GM12878 (cell line): ENCODE results near the gene APOC4.

Experiments
- FOS ChIP-seq: IDR thresholded peaks from 3 replicates; pipeline ENCODE4 v1.6.1; 2011; ENCODE audit warnings: borderline replicate concordance; ENCODE audit not compliant: insufficient read length; ENCODE audit errors: extremely low read depth
- KDM1A ChIP-seq: fragments of 200-600 bp; sonication (generic); IDR thresholded peaks from 2 replicates; pipeline ENCODE4 v1.6.1; 2016; ENCODE audit warnings: borderline replicate concordance
- RFX5 ChIP-seq: IDR thresholded peaks from 2 replicates; pipeline ENCODE4 v1.6.1; 2011; ENCODE audit warnings: low read depth, low read length, improper control_type of control experiment
- SIX5 ChIP-seq: IDR thresholded peaks from 2 replicates; pipeline ENCODE4 v1.6.1; 2011; ENCODE audit warnings: mild to moderate bottlenecking, low read depth, low read length, moderate library complexity; ENCODE audit not compliant: severe bottlenecking
- ZNF274 ChIP-seq: IDR thresholded peaks from one replicate; pipeline ENCODE4 v1.8.0; 2011; ENCODE audit not compliant: insufficient read length, insufficient read depth
- TF ChIP-seq, protein P1 (sequence below), 3 experiments: IDR thresholded peaks in 2 of 3; conservative IDR thresholded peaks in 1 of 3; 2 replicates each; pipeline ENCODE4 v1.5.1; 2011; ENCODE audit warnings: low read depth in 3 of 3, low read length in 3 of 3, mild to moderate bottlenecking in 3 of 3, control low read depth in 2 of 3, moderate library complexity in 2 of 3, inconsistent platforms in 1 of 3, mixed read lengths in 1 of 3; ENCODE audit not compliant: control insufficient read depth in 2 of 3, insufficient read depth in 1 of 3; ENCODE audit errors: extremely low read depth in 1 of 3
- TF ChIP-seq, protein P2 (sequence below): fragments of 450-650 bp; IDR thresholded peaks from 2 replicates; pipeline ENCODE4 v1.6.1; 2017; ENCODE audit warnings: borderline replicate concordance
- TF ChIP-seq, protein P3 (sequence below): fragments of 450-650 bp; IDR thresholded peaks from 2 replicates; pipeline ENCODE4 v1.6.1; 2017; ENCODE audit warnings: low read depth, mild to moderate bottlenecking, moderate library complexity
- TF ChIP-seq, protein P4 (sequence below): fragments of 450-650 bp; formaldehyde crosslinking; IDR thresholded peaks from 2 replicates; pipeline ENCODE4 v1.5.0; 2022; ENCODE audit warnings: mild to moderate bottlenecking, missing genetic modification characterization

DNA sequence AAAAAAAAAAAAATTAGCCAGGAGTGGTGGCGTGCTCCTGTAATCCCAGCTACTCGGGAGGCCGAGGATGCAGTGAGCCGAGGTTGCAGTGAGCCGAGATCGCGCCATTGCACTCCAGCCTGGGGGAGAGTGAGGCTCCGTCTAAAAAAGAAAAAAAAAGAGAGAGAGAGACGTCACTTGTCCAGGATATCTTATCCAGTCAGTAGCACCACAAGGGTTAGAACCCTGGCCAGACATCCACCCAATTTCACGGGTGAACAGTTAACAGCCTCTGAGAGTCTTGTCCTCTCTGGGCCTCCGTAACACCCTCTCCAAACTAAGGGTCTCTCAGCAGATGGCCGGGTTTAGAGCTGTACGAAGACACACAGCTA, 12.2 kb downstream of the APOC4 start:
- TF ChIP-seq, protein P1, sequence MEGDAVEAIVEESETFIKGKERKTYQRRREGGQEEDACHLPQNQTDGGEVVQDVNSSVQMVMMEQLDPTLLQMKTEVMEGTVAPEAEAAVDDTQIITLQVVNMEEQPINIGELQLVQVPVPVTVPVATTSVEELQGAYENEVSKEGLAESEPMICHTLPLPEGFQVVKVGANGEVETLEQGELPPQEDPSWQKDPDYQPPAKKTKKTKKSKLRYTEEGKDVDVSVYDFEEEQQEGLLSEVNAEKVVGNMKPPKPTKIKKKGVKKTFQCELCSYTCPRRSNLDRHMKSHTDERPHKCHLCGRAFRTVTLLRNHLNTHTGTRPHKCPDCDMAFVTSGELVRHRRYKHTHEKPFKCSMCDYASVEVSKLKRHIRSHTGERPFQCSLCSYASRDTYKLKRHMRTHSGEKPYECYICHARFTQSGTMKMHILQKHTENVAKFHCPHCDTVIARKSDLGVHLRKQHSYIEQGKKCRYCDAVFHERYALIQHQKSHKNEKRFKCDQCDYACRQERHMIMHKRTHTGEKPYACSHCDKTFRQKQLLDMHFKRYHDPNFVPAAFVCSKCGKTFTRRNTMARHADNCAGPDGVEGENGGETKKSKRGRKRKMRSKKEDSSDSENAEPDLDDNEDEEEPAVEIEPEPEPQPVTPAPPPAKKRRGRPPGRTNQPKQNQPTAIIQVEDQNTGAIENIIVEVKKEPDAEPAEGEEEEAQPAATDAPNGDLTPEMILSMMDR (IDR thresholded peaks at IDR 0.05 in 2 of 3, conservative IDR thresholded peaks at IDR 0.05 in 1 of 3; ENCODE audit: control insufficient read depth in 2 of 3, extremely low read depth in 1 of 3, insufficient read depth in 1 of 3, low read depth in 3 of 3, low read length in 3 of 3) = no peak
- TF ChIP-seq RFX5 = no peak
- no peak for TF ChIP-seq FOS
- no peak for TF ChIP-seq ZNF274
- TF ChIP-seq, protein P2, sequence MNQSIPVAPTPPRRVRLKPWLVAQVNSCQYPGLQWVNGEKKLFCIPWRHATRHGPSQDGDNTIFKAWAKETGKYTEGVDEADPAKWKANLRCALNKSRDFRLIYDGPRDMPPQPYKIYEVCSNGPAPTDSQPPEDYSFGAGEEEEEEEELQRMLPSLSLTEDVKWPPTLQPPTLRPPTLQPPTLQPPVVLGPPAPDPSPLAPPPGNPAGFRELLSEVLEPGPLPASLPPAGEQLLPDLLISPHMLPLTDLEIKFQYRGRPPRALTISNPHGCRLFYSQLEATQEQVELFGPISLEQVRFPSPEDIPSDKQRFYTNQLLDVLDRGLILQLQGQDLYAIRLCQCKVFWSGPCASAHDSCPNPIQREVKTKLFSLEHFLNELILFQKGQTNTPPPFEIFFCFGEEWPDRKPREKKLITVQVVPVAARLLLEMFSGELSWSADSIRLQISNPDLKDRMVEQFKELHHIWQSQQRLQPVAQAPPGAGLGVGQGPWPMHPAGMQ = no peak
- TF ChIP-seq, protein P3, sequence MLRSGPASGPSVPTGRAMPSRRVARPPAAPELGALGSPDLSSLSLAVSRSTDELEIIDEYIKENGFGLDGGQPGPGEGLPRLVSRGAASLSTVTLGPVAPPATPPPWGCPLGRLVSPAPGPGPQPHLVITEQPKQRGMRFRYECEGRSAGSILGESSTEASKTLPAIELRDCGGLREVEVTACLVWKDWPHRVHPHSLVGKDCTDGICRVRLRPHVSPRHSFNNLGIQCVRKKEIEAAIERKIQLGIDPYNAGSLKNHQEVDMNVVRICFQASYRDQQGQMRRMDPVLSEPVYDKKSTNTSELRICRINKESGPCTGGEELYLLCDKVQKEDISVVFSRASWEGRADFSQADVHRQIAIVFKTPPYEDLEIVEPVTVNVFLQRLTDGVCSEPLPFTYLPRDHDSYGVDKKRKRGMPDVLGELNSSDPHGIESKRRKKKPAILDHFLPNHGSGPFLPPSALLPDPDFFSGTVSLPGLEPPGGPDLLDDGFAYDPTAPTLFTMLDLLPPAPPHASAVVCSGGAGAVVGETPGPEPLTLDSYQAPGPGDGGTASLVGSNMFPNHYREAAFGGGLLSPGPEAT = no peak
- TF ChIP-seq, protein P4, sequence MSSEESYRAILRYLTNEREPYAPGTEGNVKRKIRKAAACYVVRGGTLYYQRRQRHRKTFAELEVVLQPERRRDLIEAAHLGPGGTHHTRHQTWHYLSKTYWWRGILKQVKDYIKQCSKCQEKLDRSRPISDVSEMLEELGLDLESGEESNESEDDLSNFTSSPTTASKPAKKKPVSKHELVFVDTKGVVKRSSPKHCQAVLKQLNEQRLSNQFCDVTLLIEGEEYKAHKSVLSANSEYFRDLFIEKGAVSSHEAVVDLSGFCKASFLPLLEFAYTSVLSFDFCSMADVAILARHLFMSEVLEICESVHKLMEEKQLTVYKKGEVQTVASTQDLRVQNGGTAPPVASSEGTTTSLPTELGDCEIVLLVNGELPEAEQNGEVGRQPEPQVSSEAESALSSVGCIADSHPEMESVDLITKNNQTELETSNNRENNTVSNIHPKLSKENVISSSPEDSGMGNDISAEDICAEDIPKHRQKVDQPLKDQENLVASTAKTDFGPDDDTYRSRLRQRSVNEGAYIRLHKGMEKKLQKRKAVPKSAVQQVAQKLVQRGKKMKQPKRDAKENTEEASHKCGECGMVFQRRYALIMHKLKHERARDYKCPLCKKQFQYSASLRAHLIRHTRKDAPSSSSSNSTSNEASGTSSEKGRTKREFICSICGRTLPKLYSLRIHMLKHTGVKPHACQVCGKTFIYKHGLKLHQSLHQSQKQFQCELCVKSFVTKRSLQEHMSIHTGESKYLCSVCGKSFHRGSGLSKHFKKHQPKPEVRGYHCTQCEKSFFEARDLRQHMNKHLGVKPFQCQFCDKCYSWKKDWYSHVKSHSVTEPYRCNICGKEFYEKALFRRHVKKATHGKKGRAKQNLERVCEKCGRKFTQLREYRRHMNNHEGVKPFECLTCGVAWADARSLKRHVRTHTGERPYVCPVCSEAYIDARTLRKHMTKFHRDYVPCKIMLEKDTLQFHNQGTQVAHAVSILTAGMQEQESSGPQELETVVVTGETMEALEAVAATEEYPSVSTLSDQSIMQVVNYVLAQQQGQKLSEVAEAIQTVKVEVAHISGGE (CRISPR knock-in tag) = no peak
- TF ChIP-seq SIX5 = no peak
- no peak for TF ChIP-seq KDM1A
